Measurements from ENCODE around the gene GREB1L. TPM values are rescaled to one million over a fixed set of nuclear protein-coding genes. Genes with fewer than 3 reads are reported as not detected.

GREB1L gene
- total RNA-seq, 1 donor from 2014 or later, result 8.6 TPM

DNA sequence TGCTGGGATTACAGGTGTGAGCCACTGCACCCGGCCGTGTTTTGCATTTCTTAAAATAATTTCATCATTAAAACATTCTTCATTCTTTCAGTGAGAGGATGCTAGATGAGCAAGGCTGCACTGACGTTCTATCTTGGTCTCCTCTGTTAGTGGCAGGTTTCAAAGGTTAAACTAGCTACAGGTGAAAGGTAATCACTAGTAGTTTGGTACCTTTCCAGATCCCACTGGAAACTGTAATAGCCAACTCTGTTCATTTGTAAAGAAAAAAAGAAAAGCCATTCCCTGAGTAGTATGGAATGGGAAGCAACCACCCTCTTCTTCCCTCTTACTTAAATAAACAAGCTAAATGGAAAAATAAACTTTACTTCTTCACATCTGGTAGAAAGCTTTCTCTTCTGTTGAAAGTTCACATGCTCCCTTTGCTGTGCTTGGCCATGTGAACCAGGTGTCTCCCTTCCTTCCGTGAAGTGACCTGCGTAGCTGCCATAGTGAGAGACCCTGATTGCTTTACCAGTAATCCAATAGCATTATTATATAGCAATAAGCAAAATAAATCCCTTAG, 94.0 kb downstream of the GREB1L start:
- H3K9me3 Mint-ChIP-seq (ENCODE audit: low read depth), result no peaks in the 10 kb centered on the region
- H3K4me3 Mint-ChIP-seq (ENCODE audit: low read depth), result no peak overlapping the region
- H3K4me1 Mint-ChIP-seq (ENCODE audit: low read depth), result peaks cover 3% of the 10 kb centered on the region
- TF ChIP-seq, protein P1, sequence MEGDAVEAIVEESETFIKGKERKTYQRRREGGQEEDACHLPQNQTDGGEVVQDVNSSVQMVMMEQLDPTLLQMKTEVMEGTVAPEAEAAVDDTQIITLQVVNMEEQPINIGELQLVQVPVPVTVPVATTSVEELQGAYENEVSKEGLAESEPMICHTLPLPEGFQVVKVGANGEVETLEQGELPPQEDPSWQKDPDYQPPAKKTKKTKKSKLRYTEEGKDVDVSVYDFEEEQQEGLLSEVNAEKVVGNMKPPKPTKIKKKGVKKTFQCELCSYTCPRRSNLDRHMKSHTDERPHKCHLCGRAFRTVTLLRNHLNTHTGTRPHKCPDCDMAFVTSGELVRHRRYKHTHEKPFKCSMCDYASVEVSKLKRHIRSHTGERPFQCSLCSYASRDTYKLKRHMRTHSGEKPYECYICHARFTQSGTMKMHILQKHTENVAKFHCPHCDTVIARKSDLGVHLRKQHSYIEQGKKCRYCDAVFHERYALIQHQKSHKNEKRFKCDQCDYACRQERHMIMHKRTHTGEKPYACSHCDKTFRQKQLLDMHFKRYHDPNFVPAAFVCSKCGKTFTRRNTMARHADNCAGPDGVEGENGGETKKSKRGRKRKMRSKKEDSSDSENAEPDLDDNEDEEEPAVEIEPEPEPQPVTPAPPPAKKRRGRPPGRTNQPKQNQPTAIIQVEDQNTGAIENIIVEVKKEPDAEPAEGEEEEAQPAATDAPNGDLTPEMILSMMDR (IDR thresholded peaks at IDR 0.05; ENCODE audit: unreplicated experiment), result no peak
- no peaks in the 10 kb centered on the region for H3K27me3 Mint-ChIP-seq
- no peaks in the 10 kb centered on the region for H3K36me3 Mint-ChIP-seq (ENCODE audit: insufficient read depth)
- no peak for DNase-seq (ENCODE audit: low spot score, unreplicated experiment)
- no peak overlapping the region for H3K27ac Mint-ChIP-seq

DNA sequence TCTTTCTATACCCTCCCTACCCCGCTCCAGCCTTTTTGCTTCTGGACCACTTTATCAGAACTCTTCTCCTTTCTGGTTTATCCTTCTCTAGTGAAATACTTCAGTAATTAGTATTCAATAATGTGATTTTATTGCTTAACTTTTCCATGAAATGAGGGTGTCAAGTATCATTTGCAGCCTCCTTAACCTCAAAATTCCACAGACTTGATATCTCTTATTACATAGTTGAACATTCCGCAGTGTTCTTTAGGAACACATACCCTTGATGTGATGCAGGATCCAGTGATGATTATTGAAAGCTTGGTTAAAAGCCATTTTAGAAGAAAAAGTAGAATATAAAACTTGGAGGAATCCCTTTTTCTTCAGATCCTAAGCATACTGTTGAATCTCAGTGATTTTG, 94.8 kb downstream of the GREB1L start:
- no peaks in the 10 kb centered on the region for H3K9me3 Mint-ChIP-seq (ENCODE audit: low read depth)
- no peaks in the 10 kb centered on the region for H3K27me3 Mint-ChIP-seq
- H3K4me1 Mint-ChIP-seq (ENCODE audit: low read depth), result peaks cover 2% of the 10 kb centered on the region
- TF ChIP-seq, protein P1 (IDR thresholded peaks at IDR 0.05; ENCODE audit: unreplicated experiment), result no peak
- DNase-seq (ENCODE audit: low spot score, unreplicated experiment), result no peak
- H3K4me3 Mint-ChIP-seq (ENCODE audit: low read depth), result no peak overlapping the region
- H3K36me3 Mint-ChIP-seq (ENCODE audit: insufficient read depth), result no peaks in the 10 kb centered on the region
- no peak overlapping the region for H3K27ac Mint-ChIP-seq

DNA sequence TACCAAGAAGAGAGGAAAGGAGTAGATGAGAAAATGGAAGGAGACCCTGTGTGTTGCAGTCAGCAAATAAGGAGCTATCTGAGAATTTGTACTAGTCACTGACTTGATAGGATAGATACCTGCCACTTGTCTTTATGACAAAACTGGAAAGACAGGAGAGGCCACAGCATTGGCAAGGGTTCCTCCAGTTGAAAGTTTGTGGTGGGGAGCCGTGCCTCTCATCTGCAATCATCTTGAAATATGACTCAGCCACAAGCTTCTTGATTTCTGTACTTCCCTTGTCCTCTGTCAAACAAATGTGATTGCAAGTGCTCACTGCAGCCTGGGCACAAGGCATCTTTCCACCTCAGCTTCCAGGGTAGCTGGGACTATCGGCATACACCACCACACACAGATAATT, 99.1 kb downstream of the GREB1L start:
- peaks cover under 1% of the 10 kb centered on the region for H3K4me1 Mint-ChIP-seq (ENCODE audit: low read depth)
- TF ChIP-seq, protein P1 (IDR thresholded peaks at IDR 0.05; ENCODE audit: unreplicated experiment), result no peak
- no peak overlapping the region for H3K27ac Mint-ChIP-seq
- no peak for DNase-seq (ENCODE audit: low spot score, unreplicated experiment)
- H3K9me3 Mint-ChIP-seq (ENCODE audit: low read depth), result no peaks in the 10 kb centered on the region
- H3K4me3 Mint-ChIP-seq (ENCODE audit: low read depth), result no peak overlapping the region
- H3K36me3 Mint-ChIP-seq (ENCODE audit: insufficient read depth), result no peaks in the 10 kb centered on the region
- H3K27me3 Mint-ChIP-seq, result no peaks in the 10 kb centered on the region

DNA sequence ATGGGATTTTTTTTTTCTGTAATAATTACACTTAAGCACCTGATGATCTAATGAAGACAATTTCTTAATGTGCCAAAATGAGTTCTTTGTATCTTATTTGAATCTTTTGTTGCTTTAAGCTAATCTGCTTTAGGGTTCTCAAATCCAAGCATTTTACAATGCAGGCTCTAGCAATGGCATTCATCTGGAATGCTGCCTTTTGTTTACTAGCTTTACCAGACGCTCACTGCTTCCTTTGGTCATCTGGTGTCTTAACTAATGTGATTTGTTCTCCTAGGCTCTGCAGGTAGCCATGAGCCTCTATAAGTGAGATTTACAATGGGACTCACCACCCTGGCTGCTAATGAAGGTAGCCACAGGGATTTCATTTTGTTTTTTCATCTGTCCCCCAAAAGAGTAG, 100.3 kb downstream of the GREB1L start:
- H3K4me1 Mint-ChIP-seq (ENCODE audit: low read depth), result no peaks in the 10 kb centered on the region
- H3K9me3 Mint-ChIP-seq (ENCODE audit: low read depth), result no peaks in the 10 kb centered on the region
- no peak overlapping the region for H3K27ac Mint-ChIP-seq
- no peaks in the 10 kb centered on the region for H3K27me3 Mint-ChIP-seq
- DNase-seq (ENCODE audit: low spot score, unreplicated experiment), result no peak
- no peaks in the 10 kb centered on the region for H3K36me3 Mint-ChIP-seq (ENCODE audit: insufficient read depth)
- H3K4me3 Mint-ChIP-seq (ENCODE audit: low read depth), result no peak overlapping the region
- TF ChIP-seq, protein P1 (IDR thresholded peaks at IDR 0.05; ENCODE audit: unreplicated experiment), result no peak

DNA sequence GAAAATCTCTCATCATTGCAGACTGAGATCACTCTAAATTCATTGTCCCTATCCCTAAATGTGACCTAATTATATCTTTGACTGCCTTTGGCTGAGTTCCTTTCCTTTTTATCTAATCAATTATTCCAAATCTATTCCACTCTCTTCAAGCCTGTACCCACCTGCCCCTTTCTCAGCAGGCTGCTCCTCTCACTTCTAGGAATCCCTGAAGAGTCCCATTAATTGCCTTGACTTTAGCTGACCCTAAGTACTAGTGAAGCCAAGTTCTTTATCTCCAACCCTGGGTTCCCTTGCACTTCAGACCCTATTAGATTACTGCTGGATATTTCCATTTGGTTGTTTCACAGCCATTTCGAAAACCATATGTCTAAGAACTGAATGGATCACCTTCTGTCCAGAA, 102.8 kb downstream of the GREB1L start:
- no peaks in the 10 kb centered on the region for H3K4me1 Mint-ChIP-seq (ENCODE audit: low read depth)
- no peak overlapping the region for H3K4me3 Mint-ChIP-seq (ENCODE audit: low read depth)
- peaks cover 3% of the 10 kb centered on the region for H3K36me3 Mint-ChIP-seq (ENCODE audit: insufficient read depth)
- H3K9me3 Mint-ChIP-seq (ENCODE audit: low read depth), result peaks cover 4% of the 10 kb centered on the region
- DNase-seq (ENCODE audit: low spot score, unreplicated experiment), result no peak
- no peaks in the 10 kb centered on the region for H3K27me3 Mint-ChIP-seq
- H3K27ac Mint-ChIP-seq, result no peak overlapping the region
- TF ChIP-seq, protein P1 (IDR thresholded peaks at IDR 0.05; ENCODE audit: unreplicated experiment), result no peak
